HG02588 (cell line): Measurements from ENCODE around the gene GABRR1.
"Not testable (repeated sequence)": the region's sequence is repeated elsewhere in the genome, so short reads cannot be mapped to it uniquely, and the experiment has no call there.

ENCODE experiments used
- ATAC-seq: cut with Tn5 transposase; IDR thresholded peaks from one replicate; pipeline ENCODE4 v1.9.1; 2021; ENCODE audit warnings: mild to moderate bottlenecking, moderate library complexity; ENCODE audit not compliant: unreplicated experiment

Gene GABRR1

DNA sequence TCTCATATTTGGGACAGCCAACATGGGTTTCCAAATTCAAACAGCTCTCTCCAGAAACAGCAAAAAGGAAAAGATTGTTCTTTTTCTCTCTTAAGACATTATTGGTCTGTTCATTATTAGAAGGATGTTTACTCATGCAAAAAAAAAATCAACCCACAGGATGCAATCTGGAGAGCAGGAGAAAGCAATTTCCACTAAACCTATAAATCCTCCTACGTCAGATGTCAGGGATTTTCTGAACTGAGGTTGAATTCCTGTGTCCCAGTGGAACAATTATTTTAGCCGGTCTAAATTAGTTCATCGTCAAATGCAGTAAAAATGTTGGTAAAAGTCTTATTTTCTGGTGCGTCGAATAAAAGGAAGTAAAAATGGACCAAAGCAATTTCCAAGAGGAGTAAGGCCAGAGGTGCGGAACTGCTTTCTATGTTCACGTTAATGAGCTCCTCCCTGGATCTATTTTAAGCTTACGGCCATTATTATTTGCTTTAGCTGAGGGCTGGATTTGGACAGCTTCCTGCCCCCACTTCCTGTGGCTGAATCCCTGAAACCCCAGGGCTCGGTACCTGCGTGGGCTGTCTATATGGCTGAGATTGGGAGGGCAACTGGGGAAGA is at the start of gene GABRR1:
Gene GABRR1, minus strand, starts transcription at position 60 of the 612 bp plus-strand sequence. Its CDS starts 36 bp downstream, at position 24.
- no peak for ATAC-seq

DNA sequence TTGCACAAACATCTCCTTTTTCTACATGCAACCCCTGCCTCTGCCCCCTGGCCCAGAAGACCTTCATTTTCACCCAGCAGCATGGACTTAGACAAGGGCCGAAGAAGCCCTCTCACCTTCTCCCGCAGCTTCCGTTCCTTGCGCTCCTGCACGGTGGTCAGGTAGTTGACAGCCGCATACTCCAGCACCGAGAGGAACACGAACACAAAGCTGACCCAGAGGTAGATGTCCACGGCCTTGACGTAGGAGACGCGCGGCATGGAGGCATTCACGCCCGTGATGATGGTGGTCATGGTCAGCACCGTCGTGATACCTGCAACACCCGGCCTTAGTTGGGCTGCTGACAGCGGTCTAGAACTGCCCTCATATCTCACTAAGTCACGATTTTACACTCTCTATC is 47.1 kb upstream of the GABRR1 start:
- no peak for ATAC-seq

GRCh38 chr6:89260832-89261231 is 43.7 kb upstream of the GABRR1 start:
- no peak for ATAC-seq

- peak; percentile 44 for ATAC-seq
Observed at GRCh38 chr6:89260310-89260709, 43.2 kb upstream of the GABRR1 start.

- ATAC-seq = no peak
Observed at GRCh38 chr6:89258912-89259311, 41.8 kb upstream of the GABRR1 start.

- no peak for ATAC-seq
Observed at GRCh38 chr6:89257781-89258180, 40.6 kb upstream of the GABRR1 start.

DNA sequence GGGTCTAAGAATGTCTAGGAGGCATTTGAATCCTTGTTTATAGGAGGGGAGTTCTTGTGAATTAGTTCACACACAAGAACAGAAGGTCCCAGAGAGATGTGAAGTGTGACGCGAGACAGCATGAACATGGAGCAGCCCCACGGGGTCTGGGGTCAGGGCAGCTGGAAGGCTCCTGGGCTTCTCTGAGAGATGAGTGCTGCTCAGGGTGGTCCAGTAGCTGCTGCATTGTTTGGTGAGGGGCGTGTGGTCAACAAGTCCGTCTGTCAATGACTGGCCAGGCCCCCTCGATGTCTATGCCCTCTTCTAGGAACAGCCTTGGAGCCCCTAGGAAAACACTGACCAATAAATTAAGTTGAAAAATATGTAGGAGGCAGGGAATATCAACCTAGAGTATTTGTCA is 40.2 kb upstream of the GABRR1 start:
- ATAC-seq = no peak

DNA sequence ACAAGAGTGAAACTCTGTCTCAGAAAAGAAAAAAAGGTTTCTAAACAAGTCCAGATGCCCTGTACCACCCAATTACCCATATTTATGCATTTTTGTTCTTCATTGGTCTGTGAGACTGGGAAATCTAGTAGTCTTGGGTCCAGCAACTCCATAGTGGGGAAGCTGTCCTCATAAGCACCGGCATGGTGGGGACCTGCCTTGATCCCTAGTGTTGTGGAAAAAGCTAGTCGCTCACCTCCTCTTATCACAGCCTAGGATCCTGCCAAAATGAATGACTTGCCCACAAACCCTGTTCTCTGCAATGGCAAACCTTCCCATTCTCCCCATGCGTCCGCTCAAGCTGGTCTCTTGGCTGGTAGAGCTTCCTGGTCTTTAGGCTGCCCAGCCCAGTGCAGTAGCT is 38.3 kb upstream of the GABRR1 start:
- no peak for ATAC-seq

DNA sequence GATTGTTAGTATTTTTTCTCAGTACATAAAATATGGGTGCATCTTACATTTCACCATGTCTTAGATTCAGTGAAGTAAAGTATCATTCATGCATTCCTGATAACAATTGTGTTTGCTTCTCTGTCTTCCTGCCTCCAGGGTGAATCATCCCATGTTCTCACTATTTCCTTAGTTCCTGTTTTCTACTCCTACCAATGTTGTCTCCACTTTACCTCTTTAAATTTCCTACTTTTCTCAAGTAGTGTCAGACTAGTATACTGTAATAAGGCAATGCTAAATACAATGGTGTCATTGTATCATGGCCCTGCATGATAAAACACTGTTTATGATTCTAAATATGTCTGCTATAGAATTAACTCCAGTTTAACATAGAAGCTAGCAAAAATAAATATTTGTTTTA is 37.4 kb upstream of the GABRR1 start:
- no peak for ATAC-seq

DNA sequence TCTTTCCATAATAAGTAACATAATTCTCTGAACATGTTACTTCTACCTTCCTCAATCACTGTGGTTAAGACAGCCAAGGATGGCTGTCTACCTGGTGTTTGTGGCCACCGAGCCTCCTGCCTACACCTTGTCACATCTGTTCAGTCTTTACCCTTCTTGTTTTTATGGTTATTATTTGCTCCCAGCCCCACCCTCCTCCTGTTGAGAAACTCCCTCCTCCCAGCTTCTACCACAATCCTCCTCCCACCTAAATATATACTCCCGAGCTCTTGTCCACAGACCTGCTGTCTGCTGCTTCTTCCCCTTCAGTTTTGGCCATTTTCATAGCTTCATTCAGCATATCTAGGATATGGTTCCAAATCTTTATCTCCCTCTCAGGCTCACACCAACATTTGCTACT is 35.7 kb upstream of the GABRR1 start:
- ATAC-seq = no peak

GRCh38 chr6:89251976-89252375 is 34.8 kb upstream of the GABRR1 start:
- ATAC-seq = no peak

GRCh38 chr6:89251170-89251569 is 34.0 kb upstream of the GABRR1 start:
- no peak for ATAC-seq

DNA sequence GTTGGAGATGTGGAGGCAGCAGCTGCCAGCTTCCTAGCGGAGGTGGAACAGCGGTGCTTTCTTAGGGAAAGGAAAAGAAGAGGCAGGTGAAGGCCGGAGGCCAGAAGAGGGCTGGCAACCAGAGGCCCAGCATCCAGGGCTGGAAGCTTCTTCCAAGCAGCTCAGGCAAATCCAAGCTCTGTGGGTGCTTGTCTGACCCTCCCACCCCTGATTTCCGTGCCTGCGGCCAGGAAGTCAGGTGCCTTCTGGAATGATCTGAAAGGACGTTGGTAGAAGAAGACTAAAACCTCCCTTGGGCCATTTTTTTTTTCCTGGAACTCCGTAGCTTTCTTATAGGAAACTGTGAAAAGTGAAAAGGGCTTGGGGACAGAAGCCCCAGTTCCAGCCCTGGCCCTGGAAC is 33.1 kb upstream of the GABRR1 start:
- no peak for ATAC-seq

DNA sequence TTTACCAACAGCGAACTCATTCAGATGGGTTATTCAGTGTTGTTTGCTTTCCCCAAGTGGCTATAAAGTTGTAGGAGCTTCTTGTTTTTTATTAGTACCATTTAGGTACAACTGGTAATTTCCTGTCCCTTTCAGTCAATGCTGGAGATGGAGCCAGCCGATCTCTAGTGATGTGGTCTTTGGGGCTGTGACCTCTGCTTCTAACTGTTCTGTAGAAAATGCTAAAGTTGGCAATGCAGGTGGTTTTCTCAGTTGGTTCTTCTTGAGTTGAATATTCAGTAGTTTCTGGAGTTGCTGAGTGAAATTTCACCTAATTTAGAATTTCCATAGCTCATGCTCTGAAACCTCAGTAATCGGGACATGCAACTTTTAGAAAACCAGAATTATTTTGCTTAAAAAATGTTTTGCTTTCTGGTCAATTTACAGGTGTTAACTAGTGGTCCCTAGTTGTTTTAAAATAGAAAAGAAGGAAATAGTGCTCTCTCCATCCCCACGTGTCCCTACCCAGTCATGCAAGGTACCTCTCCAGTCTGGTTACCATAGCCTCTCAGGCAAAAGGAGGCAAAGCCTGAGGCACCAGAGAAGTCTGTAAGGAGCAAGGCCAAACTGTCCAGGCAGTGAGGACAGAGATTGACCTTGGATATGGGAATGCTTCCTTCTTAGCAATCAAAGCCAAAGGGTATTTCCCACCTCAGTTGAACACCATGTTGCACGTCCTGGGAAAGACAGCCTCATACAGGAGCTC is 27.3 kb upstream of the GABRR1 start:
- ATAC-seq = peak; percentile 71

- ATAC-seq = no peak
Observed at GRCh38 chr6:89243331-89243629, 26.1 kb upstream of the GABRR1 start.

DNA sequence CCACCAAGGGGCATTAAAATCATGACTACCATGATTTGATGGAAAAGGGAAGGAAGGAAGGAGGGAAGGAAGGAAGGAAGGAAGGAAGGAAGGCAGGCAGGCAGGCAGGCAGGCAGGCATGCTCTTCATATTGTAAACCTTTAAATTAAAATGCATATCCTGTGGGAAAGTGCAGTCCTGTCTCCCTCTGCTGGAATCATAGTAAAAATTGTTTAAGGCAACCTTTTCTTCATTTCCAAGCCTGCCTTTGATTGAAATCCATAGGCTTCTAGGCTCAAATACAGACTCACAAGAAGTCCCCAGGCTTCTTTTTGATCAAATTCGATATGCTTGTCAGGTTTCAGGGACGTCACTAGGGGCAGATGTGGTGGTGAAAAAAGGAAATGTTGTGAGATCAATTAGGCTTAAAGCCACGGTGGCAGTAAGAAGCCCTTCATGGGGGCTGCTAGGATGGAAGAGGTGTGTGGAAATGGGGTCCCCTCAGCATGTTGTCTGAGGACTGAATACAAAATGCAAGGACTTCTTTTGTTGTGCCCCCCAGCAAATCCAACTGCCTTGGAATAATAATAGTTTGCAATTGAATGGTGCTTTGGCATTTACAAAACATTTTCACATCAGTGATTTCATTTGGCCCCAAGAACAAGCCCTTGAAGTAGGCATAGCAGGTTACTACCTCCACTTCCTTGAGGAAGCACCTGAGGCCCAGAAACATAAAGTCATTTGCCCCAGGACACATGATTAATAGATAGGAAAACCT is 25.6 kb upstream of the GABRR1 start:
- ATAC-seq = no peak

DNA sequence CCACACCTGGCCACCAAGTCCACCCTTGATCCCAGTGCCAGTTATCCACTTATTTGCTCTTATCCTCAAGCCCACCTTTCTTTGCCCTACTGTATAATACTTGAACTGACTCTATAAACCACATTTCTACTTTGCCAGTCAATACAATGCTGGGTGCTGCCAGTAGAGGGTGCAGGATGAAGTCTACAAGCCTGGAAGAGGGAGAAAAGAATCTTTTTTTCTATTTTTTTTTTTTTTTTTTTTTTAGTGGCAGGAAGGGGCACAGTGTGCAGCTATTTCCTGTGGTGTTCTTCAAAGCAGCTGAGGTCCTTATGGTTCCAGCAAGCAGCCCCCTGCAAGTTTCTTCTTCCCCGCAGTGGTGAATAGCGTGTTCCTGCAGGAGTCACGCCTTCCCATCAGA is 22.2 kb upstream of the GABRR1 start:
- ATAC-seq = no peak

DNA sequence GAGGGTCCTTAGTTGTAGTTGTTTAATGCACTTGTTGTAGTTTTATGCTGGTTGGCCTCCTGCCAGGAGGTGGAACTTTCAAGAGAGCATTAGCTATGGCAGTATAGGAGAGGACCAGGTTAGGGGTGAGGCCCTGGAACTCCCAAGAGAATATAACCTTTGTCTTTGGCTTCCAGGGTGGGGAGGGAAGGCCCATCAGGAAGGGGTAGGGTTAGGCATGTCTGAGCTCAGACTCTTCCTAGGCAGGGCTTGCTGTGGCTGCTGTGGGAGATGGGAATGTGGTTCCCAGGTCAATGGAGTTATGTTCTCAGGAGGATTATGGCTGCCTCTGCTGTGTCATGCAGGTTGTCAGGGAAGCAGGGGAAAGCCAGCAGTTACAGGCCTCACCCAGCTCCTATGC is 20.0 kb upstream of the GABRR1 start:
- no peak for ATAC-seq

GRCh38 chr6:89233605-89234004 is 16.4 kb upstream of the GABRR1 start:
- ATAC-seq = not testable (repeated sequence)

DNA sequence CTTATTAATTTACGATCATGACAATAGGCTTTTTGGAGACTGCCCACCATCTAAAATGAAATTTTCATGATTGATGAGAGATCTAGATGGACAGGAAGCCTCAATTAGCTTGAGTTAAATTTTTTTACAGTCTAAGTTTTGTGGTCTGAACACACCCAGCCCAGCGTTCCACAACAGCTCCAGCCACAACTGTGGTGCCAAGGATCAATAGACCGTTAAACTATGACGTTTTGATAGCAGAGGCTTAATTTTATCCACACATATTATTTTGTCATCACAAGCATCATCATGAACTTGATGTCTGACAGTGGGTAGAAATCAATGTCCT is 5.5 kb upstream of the GABRR1 start:
- ATAC-seq = no peak

- ATAC-seq = no peak
Observed at GRCh38 chr6:89221971-89222711, 5.0 kb upstream of the GABRR1 start.

DNA sequence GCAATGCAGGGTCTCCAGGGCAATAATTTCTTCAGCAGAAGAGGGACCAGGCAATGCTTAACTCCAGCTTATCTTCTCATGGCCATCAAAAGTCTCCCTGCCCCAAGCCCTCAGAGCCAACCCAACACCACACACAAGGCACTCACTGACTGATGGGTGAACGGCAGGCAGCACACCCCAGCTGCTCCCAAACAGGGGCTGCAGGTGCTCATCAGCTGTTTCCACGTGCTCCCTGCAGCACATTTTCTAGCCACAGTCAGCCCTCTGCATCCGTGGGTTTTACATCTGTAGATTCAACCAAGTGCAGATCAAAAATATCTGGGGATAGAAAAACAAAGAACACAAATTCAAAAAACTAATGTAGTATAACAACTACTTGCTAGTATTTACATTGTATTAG is 4.0 kb upstream of the GABRR1 start:
- no peak for ATAC-seq
